GM12878 (cell line): ENCODE measurements around the gene HAPLN2. TPM values are rescaled to one million over a fixed set of nuclear protein-coding genes. Genes with fewer than 3 reads are reported as not detected.

Experiments
- BCL3 ChIP-seq: IDR thresholded peaks from 2 replicates; pipeline ENCODE4 v1.6.1; 2011; ENCODE audit warnings: borderline replicate concordance, low read depth, mild to moderate bottlenecking, moderate library complexity, low read length; ENCODE audit not compliant: insufficient read depth, poor library complexity, severe bottlenecking
- IKZF1 ChIP-seq: fragments of 450-650 bp; conservative IDR thresholded peaks from 2 replicates; pipeline ENCODE4 v1.6.1; 2017; ENCODE audit warnings: antibody characterized with exemption, mild to moderate bottlenecking
- IKZF2 ChIP-seq, 2 experiments: fragments of 450-650 bp; IDR thresholded peaks; 2 replicates each; pipeline ENCODE4 v1.6.1; 2017; ENCODE audit warnings: mild to moderate bottlenecking in 2 of 2, moderate library complexity in 2 of 2
- IRF5 ChIP-seq: fragments of 450-650 bp; IDR thresholded peaks from 2 replicates; pipeline ENCODE4 v1.6.1; 2017; ENCODE audit warnings: borderline replicate concordance
- JUNB ChIP-seq: IDR thresholded peaks from 2 replicates; pipeline ENCODE4 v1.6.1; 2016; ENCODE audit warnings: antibody characterized with exemption, mild to moderate bottlenecking
- MEF2B ChIP-seq: fragments of 450-650 bp; IDR thresholded peaks from 2 replicates; pipeline ENCODE4 v1.6.1; 2018; ENCODE audit warnings: mild to moderate bottlenecking, moderate library complexity; ENCODE audit not compliant: partially characterized antibody, poor library complexity, severe bottlenecking
- NR2F1 ChIP-seq: fragments of 450-650 bp; conservative IDR thresholded peaks from 2 replicates; pipeline ENCODE4 v1.6.1; 2017; ENCODE audit warnings: mild to moderate bottlenecking
- RBBP5 ChIP-seq: fragments of 200-600 bp; sonication (generic); conservative IDR thresholded peaks from 2 replicates; pipeline ENCODE4 v1.6.1; 2016
- SMARCA5 ChIP-seq: fragments of 450-650 bp; IDR thresholded peaks from 2 replicates; pipeline ENCODE4 v1.6.1; 2017; ENCODE audit warnings: mild to moderate bottlenecking
- SMC3 ChIP-seq: IDR thresholded peaks from 2 replicates; pipeline ENCODE4 v1.6.1; 2011; ENCODE audit warnings: low read length, improper control_type of control experiment, borderline replicate concordance
- YY1 ChIP-seq: IDR thresholded peaks from 2 replicates; pipeline ENCODE4 v1.6.1; 2011; ENCODE audit warnings: low read depth, mild to moderate bottlenecking, low read length
- ZNF592 ChIP-seq: fragments of 450-650 bp; IDR thresholded peaks from 2 replicates; pipeline ENCODE4 v1.6.1; 2017; ENCODE audit warnings: mild to moderate bottlenecking, moderate library complexity
- polyA plus RNA-seq, 11 experiments: library from polyadenylated mRNA; depleted of rRNA in 4 of 11; unstranded in 6 of 11; stranded (reverse) in 5 of 11; fragments of >200 nt; fragmentation: Nextera tagmentation in 4 of 11; fragmentation: Illumina TruSeq in 1 of 11; extraction: Ambion mirVana in 4 of 11; extraction: Trizol in 1 of 11; gene quantifications; 1 replicate in 1 of 11; 2 replicates in 10 of 11; pipeline versions ENCODE4 v1.2.1 to v1.2.3, GENCODE V29; 2011 to 2016; ENCODE audit warnings: inconsistent platforms in 2 of 11, missing spikeins in 2 of 11, low read depth in 1 of 11
- total RNA-seq, 4 experiments: library from RNA; depleted of rRNA in 3 of 4; stranded (reverse); fragments of >200 nt in 3 of 4; fragmentation: Illumina TruSeq in 1 of 4; extraction: Trizol in 1 of 4; gene quantifications; 2 replicates each; pipeline versions ENCODE4 v1.2.1 to v1.2.3, GENCODE V29; 2013 to 2021

HAPLN2 gene
- total and polyA plus RNA-seq, 10 of the 15 experiments (the other 5 are each of a cell fraction or from before 2014, with no cell fraction given) = 0.15 to 0.24 TPM; not detected in 8

GRCh38 chr1:156656806-156657740 lies 37.9 kb downstream of the HAPLN2 start (continued):
- TF ChIP-seq BCL3 = no peak
- TF ChIP-seq MEF2B = no peak
- no peak for TF ChIP-seq IRF5
- 0 out of 2 replicates have a peak, but pooled peaks have one; percentile 46 for TF ChIP-seq SMARCA5
- no peak for TF ChIP-seq NR2F1
- 0 out of 2 replicates have a peak, but pooled peaks have one; percentile 17 for TF ChIP-seq ZNF592
- peak; percentile 85 for TF ChIP-seq SMC3
- TF ChIP-seq IKZF2 (IDR thresholded peaks at IDR 0.05) = peak; percentile 13 to 32; a peak in 1 of 4 replicates
- no peak for TF ChIP-seq JUNB
- peak; percentile 61; the same call in 1 of the 2 replicates for TF ChIP-seq YY1
- TF ChIP-seq IKZF1 = peak; percentile 53; the same call in 1 of the 2 replicates
- no peak for TF ChIP-seq RBBP5
